Measurements from ENCODE around the gene GPRC5D.

DNA sequence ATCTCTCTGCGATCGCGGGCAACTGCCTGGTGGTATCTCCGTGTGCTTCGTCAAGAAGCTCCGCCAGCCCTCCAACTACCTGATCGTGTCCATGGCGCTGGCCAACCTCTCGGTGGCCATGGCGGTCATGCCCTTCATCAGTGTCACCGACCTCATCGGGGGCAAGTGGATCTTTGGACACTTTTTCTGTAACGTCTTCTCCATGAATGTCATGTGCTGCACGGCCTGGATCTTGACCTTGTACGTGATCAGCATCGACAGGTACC is 49.7 kb upstream of the GPRC5D start:
- TF ChIP-seq TEAD4 (IDR thresholded peaks at IDR 0.05; ENCODE audit: borderline replicate concordance, insufficient read depth) (no peak), FOXM1 (IDR thresholded peaks at IDR 0.05; ENCODE audit: low read depth) (no peak), CTCF (IDR thresholded peaks at IDR 0.05) (no peak), EP300 (IDR thresholded peaks at IDR 0.05; ENCODE audit: borderline replicate concordance in 1 of 2, low read depth in 1 of 2, low read length in 1 of 2) (no peak), POLR2AphosphoS5 (IDR thresholded peaks at IDR 0.05; ENCODE audit: low read depth, low read length) (no peak), USF1 (IDR thresholded peaks at IDR 0.05; ENCODE audit: borderline replicate concordance, low read depth) (no peak), TAF1 (IDR thresholded peaks at IDR 0.05; ENCODE audit: borderline replicate concordance, low read depth, low read length) (no peak), SMC3 (IDR thresholded peaks at IDR 0.05; ENCODE audit: low read depth, low read length) (no peak), YY1 (IDR thresholded peaks at IDR 0.05; ENCODE audit: low read depth) (no peak), FOXJ3 (CRISPR knock-in tag; IDR thresholded peaks at IDR 0.05) (no peak), ELF1 (IDR thresholded peaks at IDR 0.05) (no peak)
- TF ChIP-seq, protein P1, sequence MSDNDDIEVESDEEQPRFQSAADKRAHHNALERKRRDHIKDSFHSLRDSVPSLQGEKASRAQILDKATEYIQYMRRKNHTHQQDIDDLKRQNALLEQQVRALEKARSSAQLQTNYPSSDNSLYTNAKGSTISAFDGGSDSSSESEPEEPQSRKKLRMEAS (IDR thresholded peaks at IDR 0.05; ENCODE audit: low read depth) = no peak

All from SK-N-SH (cell line).